Measurements from ENCODE around the gene SULT4A1.

The SULT4A1 gene

DNA sequence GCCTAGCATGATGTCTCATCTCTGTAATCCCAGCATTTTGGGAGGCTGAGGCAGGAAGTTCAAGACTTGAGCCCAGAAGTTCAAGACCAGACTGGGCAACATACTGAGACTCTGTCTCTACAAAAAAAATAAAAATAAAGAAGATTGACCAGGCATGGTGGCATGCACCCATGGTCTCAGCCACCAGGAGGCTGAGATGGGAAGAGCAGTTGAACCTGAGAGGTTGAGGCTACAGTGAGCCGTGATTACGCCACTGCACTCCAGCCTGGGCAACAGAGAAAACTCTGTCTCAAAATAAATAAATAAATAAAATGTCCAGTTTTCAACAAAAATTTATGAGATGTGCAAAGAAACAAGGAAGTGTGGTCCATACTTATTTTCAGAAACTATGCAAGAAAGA, 78.5 kb downstream of the SULT4A1 start:
- DNase-seq (ENCODE audit: low spot score) (no peak), ATAC-seq (ENCODE audit: low read depth) (no peak)
- no peaks in the 10 kb centered on the region for H3K27me3 ChIP-seq (ENCODE audit: insufficient read depth, poor library complexity, severe bottlenecking)
- H3K27ac ChIP-seq (ENCODE audit: poor library complexity, severe bottlenecking): no peak overlapping the region
- no peaks in the 10 kb centered on the region for H3K36me3 ChIP-seq (ENCODE audit: low read depth)
- H3K4me3 ChIP-seq (ENCODE audit: severe bottlenecking): no peak overlapping the region
- H3K4me1 ChIP-seq (ENCODE audit: insufficient read depth, poor library complexity, severe bottlenecking): no peaks in the 10 kb centered on the region
- TF ChIP-seq CTCF (IDR thresholded peaks at IDR 0.05; ENCODE audit: poor library complexity, severe bottlenecking): no peak
- H3K9me3 ChIP-seq (ENCODE audit: severe bottlenecking): no peaks in the 10 kb centered on the region

GRCh38 chr22:43782448-43782847, 79.9 kb downstream of the SULT4A1 start:
- DNase-seq (ENCODE audit: low spot score) (no peak), ATAC-seq (ENCODE audit: low read depth) (no peak)
- no peak for TF ChIP-seq CTCF (IDR thresholded peaks at IDR 0.05; ENCODE audit: poor library complexity, severe bottlenecking)
- Histone ChIP-seq H3K4me3 (ENCODE audit: severe bottlenecking) (no peak overlapping the region), H3K9me3 (ENCODE audit: severe bottlenecking) (no peaks in the 10 kb centered on the region), H3K4me1 (ENCODE audit: insufficient read depth, poor library complexity, severe bottlenecking) (peaks cover 3% of the 10 kb centered on the region), H3K27ac (ENCODE audit: poor library complexity, severe bottlenecking) (no peak overlapping the region), H3K36me3 (ENCODE audit: low read depth) (no peaks in the 10 kb centered on the region), H3K27me3 (ENCODE audit: insufficient read depth, poor library complexity, severe bottlenecking) (no peaks in the 10 kb centered on the region)

GRCh38 chr22:43777286-43777685, 85.0 kb downstream of the SULT4A1 start:
- Histone ChIP-seq H3K4me3 (ENCODE audit: severe bottlenecking) (no peak overlapping the region), H3K27ac (ENCODE audit: poor library complexity, severe bottlenecking) (no peak overlapping the region), H3K4me1 (ENCODE audit: insufficient read depth, poor library complexity, severe bottlenecking) (peaks cover 14% of the 10 kb centered on the region), H3K9me3 (ENCODE audit: severe bottlenecking) (no peaks in the 10 kb centered on the region), H3K27me3 (ENCODE audit: insufficient read depth, poor library complexity, severe bottlenecking) (no peaks in the 10 kb centered on the region), H3K36me3 (ENCODE audit: low read depth) (no peaks in the 10 kb centered on the region)
- ATAC-seq (ENCODE audit: low read depth) (peak; percentile 80), DNase-seq (ENCODE audit: low spot score) (no peak)
- no peak for TF ChIP-seq CTCF (IDR thresholded peaks at IDR 0.05; ENCODE audit: poor library complexity, severe bottlenecking)

GRCh38 chr22:43776081-43776670, 86.1 kb downstream of the SULT4A1 start:
- Histone ChIP-seq H3K27me3 (ENCODE audit: insufficient read depth, poor library complexity, severe bottlenecking) (no peaks in the 10 kb centered on the region), H3K9me3 (ENCODE audit: severe bottlenecking) (no peaks in the 10 kb centered on the region), H3K27ac (ENCODE audit: poor library complexity, severe bottlenecking) (no peak overlapping the region), H3K4me3 (ENCODE audit: severe bottlenecking) (no peak overlapping the region), H3K36me3 (ENCODE audit: low read depth) (no peaks in the 10 kb centered on the region), H3K4me1 (ENCODE audit: insufficient read depth, poor library complexity, severe bottlenecking) (peaks cover 14% of the 10 kb centered on the region)
- peak; percentile 65 for ATAC-seq (ENCODE audit: low read depth)
- no peak for DNase-seq (ENCODE audit: low spot score)
- TF ChIP-seq CTCF (IDR thresholded peaks at IDR 0.05; ENCODE audit: poor library complexity, severe bottlenecking): no peak

All from RWPE2 (cell line).